Neural progenitor cell (in vitro differentiated cells): Measurements from ENCODE around the gene CDK13.

Experiments
- CTCF ChIP-seq: fragments of 200-600 bp; sonication (generic); IDR thresholded peaks from 2 replicates; pipeline ENCODE4 v1.5.1; 2017; ENCODE audit warnings: antibody characterized with exemption, mild to moderate bottlenecking
- EZH2phosphoT487 ChIP-seq: fragments of 200-600 bp; sonication (generic); IDR thresholded peaks from 2 replicates; pipeline ENCODE4 v1.6.1; 2017; ENCODE audit warnings: antibody characterized with exemption

DNA sequence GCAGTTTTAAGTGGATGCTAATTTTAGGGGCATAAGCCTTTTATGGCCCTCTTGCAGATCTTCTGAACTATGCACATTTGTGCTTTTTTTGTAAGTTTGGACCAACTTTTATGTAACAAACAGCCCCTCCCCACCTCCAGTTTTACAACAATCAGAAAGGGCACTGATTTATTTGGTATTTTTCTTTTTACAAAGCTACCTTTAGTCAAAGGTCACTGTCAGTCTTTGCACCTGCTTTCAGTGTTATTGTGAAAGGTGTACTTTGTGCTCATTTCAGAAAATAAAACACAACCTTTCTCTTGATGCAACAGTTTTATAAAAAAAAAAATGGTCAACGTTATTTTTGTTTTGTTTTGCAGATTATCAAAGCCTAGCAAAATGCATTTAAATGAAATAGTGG is 145.2 kb downstream of the CDK13 start:
- TF ChIP-seq CTCF = no peak
- no peak for TF ChIP-seq EZH2phosphoT487
